Neural cell (in vitro differentiated cells): ENCODE measurements around the gene WRNIP1. TPM values are rescaled to one million over a fixed set of nuclear protein-coding genes. Genes with fewer than 3 reads are reported as not detected.
A peak's percentile ranks its signal among the peaks of the same experiment; 100 is the strongest.

ENCODE experiments used
- H2AFZ ChIP-seq: fragments of 200-600, 300-800 bp; sonication (generic), shearing (Covaris generic); 2 replicates; pipeline ENCODE4 v1.6.0; 2014; ENCODE audit warnings: low read depth, mild to moderate bottlenecking, antibody characterized with exemption, low read length, moderate library complexity
- H3F3A ChIP-seq: fragments of 200-600 bp; shearing (Covaris generic); 2 replicates; pipeline ENCODE4 v1.6.1; 2016; ENCODE audit warnings: mild to moderate bottlenecking, moderate library complexity, mixed read lengths, antibody characterized with exemption, low read length; ENCODE audit not compliant: insufficient read depth, poor library complexity, severe bottlenecking
- H3K27ac ChIP-seq: fragments of 200-600, 300-800 bp; sonication (generic), shearing (Covaris generic); 2 replicates; pipeline ENCODE4 v1.5.1; 2014; ENCODE audit warnings: mild to moderate bottlenecking, low read length, moderate library complexity
- H3K27me3 ChIP-seq: fragments of 300-800, 200-600 bp; sonication (generic), shearing (Covaris generic); 2 replicates; pipeline ENCODE4 v1.6.0; 2014; ENCODE audit warnings: mild to moderate bottlenecking, low read depth, low read length, moderate library complexity; ENCODE audit not compliant: insufficient read depth
- H3K36me3 ChIP-seq: fragments of 300-800, 200-600 bp; sonication (generic), shearing (Covaris generic); 2 replicates; pipeline ENCODE4 v1.5.1; 2014; ENCODE audit warnings: mild to moderate bottlenecking, antibody characterized with exemption, low read length, moderate library complexity; ENCODE audit not compliant: insufficient read depth
- H3K4me2 ChIP-seq: fragments of 300-800, 200-600 bp; sonication (generic), shearing (Covaris generic); 2 replicates; pipeline ENCODE4 v1.6.0; 2014; ENCODE audit warnings: mild to moderate bottlenecking, low read length
- H3K4me3 ChIP-seq: fragments of 300-800, 200-600 bp; sonication (generic), shearing (Covaris generic); 2 replicates; pipeline ENCODE4 v1.5.1; 2014; ENCODE audit warnings: mild to moderate bottlenecking, low read length, moderate library complexity
- H3K79me2 ChIP-seq: fragments of 200-600 bp; shearing (Covaris generic); replicated peaks from 2 replicates; pipeline ENCODE4 v1.6.0; 2014; ENCODE audit warnings: mild to moderate bottlenecking, low read length, moderate library complexity; ENCODE audit not compliant: insufficient read depth
- H3K9ac ChIP-seq: fragments of 300-800, 200-600 bp; sonication (generic), shearing (Covaris generic); 2 replicates; pipeline ENCODE4 v1.6.1; 2016; ENCODE audit warnings: mild to moderate bottlenecking, low read length, mixed read lengths
- H3K9me2 ChIP-seq: fragments of 200-600 bp; shearing (Covaris generic); 2 replicates; pipeline ENCODE4 v1.6.1; 2016; ENCODE audit warnings: mild to moderate bottlenecking, low read length, mixed read lengths; ENCODE audit not compliant: insufficient read depth
- H3K9me3 ChIP-seq: fragments of 200-600, 300-800 bp; sonication (generic), shearing (Covaris generic); 2 replicates; pipeline ENCODE4 v1.6.1; 2016; ENCODE audit warnings: mild to moderate bottlenecking, mixed run types, low read length, moderate library complexity, mixed read lengths
- H4K20me1 ChIP-seq: fragments of 200-600 bp; shearing (Covaris generic); 2 replicates; pipeline ENCODE4 v1.6.1; 2016; ENCODE audit warnings: mild to moderate bottlenecking, mixed run types; ENCODE audit not compliant: insufficient read depth
- CTCF ChIP-seq: fragments of 450-650 bp; IDR thresholded peaks from 2 replicates; pipeline ENCODE4 v1.5.1; 2014; ENCODE audit warnings: antibody characterized with exemption, mild to moderate bottlenecking, moderate library complexity; ENCODE audit not compliant: poor library complexity, severe bottlenecking
- EP300 ChIP-seq: fragments of 450-650 bp; conservative IDR thresholded peaks from 2 replicates; pipeline ENCODE4 v1.6.1; 2014; ENCODE audit warnings: antibody characterized with exemption, mild to moderate bottlenecking, moderate library complexity; ENCODE audit not compliant: poor library complexity, severe bottlenecking
- EZH2 ChIP-seq: fragments of 200-600, 300-800 bp; shearing (Covaris generic), sonication (generic); IDR thresholded peaks from 2 replicates; pipeline ENCODE4 v1.6.1; 2014; ENCODE audit warnings: antibody characterized with exemption, low read length, borderline replicate concordance, mild to moderate bottlenecking; ENCODE audit not compliant: insufficient read depth, poor library complexity, severe bottlenecking
- MXI1 ChIP-seq: fragments of 450-650 bp; conservative IDR thresholded peaks from 2 replicates; pipeline ENCODE4 v1.6.1; 2014; ENCODE audit warnings: antibody characterized with exemption, mild to moderate bottlenecking; ENCODE audit not compliant: poor library complexity, severe bottlenecking
- POLR2AphosphoS5 ChIP-seq: IDR thresholded peaks from 2 replicates; pipeline ENCODE4 v1.6.1; 2012
- RAD21 ChIP-seq: fragments of 450-650 bp; conservative IDR thresholded peaks from 2 replicates; pipeline ENCODE4 v1.6.1; 2014; ENCODE audit warnings: antibody characterized with exemption, mild to moderate bottlenecking, moderate library complexity
- REST ChIP-seq: IDR thresholded peaks from 2 replicates; pipeline ENCODE4 v1.6.1; 2012; ENCODE audit warnings: borderline replicate concordance
- SMC3 ChIP-seq: fragments of 450-650 bp; conservative IDR thresholded peaks from 2 replicates; pipeline ENCODE4 v1.6.1; 2014; ENCODE audit warnings: antibody characterized with exemption, mild to moderate bottlenecking, moderate library complexity; ENCODE audit not compliant: poor library complexity
- TAF1 ChIP-seq: IDR thresholded peaks from 2 replicates; pipeline ENCODE4 v1.6.1; 2012; ENCODE audit warnings: low read depth
- polyA plus RNA-seq: library from polyadenylated mRNA; depleted of rRNA; stranded (reverse); fragments of >200 nt; gene quantifications from 2 replicates; pipeline ENCODE4 v1.2.3, GENCODE V29; 2014

WRNIP1 gene
- polyA plus RNA-seq, 1 donor from 2014 or later = 93.7 TPM

- H3F3A ChIP-seq = no peaks in the 10 kb centered on the region
- H4K20me1 ChIP-seq = no peaks in the 10 kb centered on the region
- H3K4me3 ChIP-seq = no peak overlapping the region
- TF ChIP-seq CTCF = peak; percentile 33
- no peak for TF ChIP-seq EZH2
- no peaks in the 10 kb centered on the region for H3K9me3 ChIP-seq
- H3K27me3 ChIP-seq = no peaks in the 10 kb centered on the region
- H3K9ac ChIP-seq = no peak overlapping the region
- H3K27ac ChIP-seq = no peak overlapping the region
- H3K9me2 ChIP-seq = no peaks in the 10 kb centered on the region
- no peak overlapping the region for H2AFZ ChIP-seq
- no peaks in the 10 kb centered on the region for H3K36me3 ChIP-seq
- no peak overlapping the region for H3K4me2 ChIP-seq
- H3K79me2 ChIP-seq = no peaks in the 10 kb centered on the region
These were observed 26.3 kb downstream of the WRNIP1 start for GRCh38 chr6:2791450-2791974.

- H3K27me3 ChIP-seq = no peaks in the 10 kb centered on the region
- no peaks in the 10 kb centered on the region for H3K9me3 ChIP-seq
- no peak overlapping the region for H3K4me2 ChIP-seq
- no peaks in the 10 kb centered on the region for H3F3A ChIP-seq
- H3K79me2 ChIP-seq = no peaks in the 10 kb centered on the region
- H3K9ac ChIP-seq = no peak overlapping the region
- no peak overlapping the region for H3K4me3 ChIP-seq
- no peaks in the 10 kb centered on the region for H4K20me1 ChIP-seq
- H2AFZ ChIP-seq = no peak overlapping the region
- H3K36me3 ChIP-seq = no peaks in the 10 kb centered on the region
- H3K9me2 ChIP-seq = no peaks in the 10 kb centered on the region
- H3K27ac ChIP-seq = no peak overlapping the region
- TF ChIP-seq MXI1 (no peak), RAD21 (no peak), REST (no peak), SMC3 (no peak), POLR2AphosphoS5 (no peak), EZH2 (no peak), EP300 (no peak), CTCF (no peak), TAF1 (no peak)
These were observed 27.3 kb downstream of the WRNIP1 start for GRCh38 chr6:2792330-2793110.
